SK-N-MC (cell line): ENCODE measurements around the gene ING1.

Experiments used
- EZH2 ChIP-seq: fragments of 200-600 bp; sonication (generic); IDR thresholded peaks from one replicate; pipeline ENCODE4 v1.6.1; 2017; ENCODE audit warnings: antibody characterized with exemption
- POLR2AphosphoS5 ChIP-seq: IDR thresholded peaks from 2 replicates; pipeline ENCODE4 v1.6.1; 2012; ENCODE audit warnings: mild to moderate bottlenecking, low read depth, low read length, borderline replicate concordance

DNA sequence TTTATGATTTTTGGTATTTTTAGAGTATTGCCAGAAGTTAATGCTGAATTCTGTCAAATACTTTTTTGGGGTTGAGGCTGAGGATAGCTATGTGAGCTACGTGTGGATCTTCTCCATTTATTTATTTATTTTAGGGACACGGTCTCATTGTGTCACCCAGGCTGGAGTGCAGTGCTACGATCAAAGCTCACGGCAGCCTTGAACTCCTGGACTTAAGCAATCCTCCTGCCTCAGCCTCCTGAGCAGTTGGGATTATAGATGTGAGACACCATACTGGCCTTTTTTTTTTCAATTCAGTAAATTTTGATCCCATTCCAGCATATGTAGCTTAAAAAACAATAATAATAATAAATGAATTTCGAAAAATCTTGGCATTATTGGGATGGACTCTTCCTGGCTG lies 21.1 kb downstream of the ING1 start:
- TF ChIP-seq EZH2 (no peak), POLR2AphosphoS5 (no peak)
